PFSK-1 (cell line): ENCODE measurements around the gene AAK1.

Source experiments
- FOXP2 ChIP-seq: optimal IDR thresholded peaks from 2 replicates; pipeline ENCODE3; 2011; ENCODE audit warnings: borderline replicate concordance, control low read depth, inconsistent platforms; ENCODE audit not compliant: insufficient read depth; ENCODE audit errors: extremely low read length, extremely low read depth
- POLR2AphosphoS5 ChIP-seq: IDR thresholded peaks from 2 replicates; pipeline ENCODE4 v1.6.1; 2012; ENCODE audit warnings: low read depth, mild to moderate bottlenecking, control low read depth, low read length, moderate library complexity
- REST ChIP-seq, 2 experiments: IDR thresholded peaks; 2 replicates each; pipeline versions ENCODE4 v1.6.1 to v1.8.0; 2011 to 2012; ENCODE audit warnings: low read depth in 2 of 2, low read length in 2 of 2, control low read depth in 1 of 2, inconsistent platforms in 1 of 2, mild to moderate bottlenecking in 1 of 2, moderate library complexity in 1 of 2; ENCODE audit not compliant: insufficient read depth in 1 of 2
- SIN3A ChIP-seq: IDR thresholded peaks from 2 replicates; pipeline ENCODE4 v1.6.1; 2012; ENCODE audit warnings: mild to moderate bottlenecking, low read length, moderate library complexity, borderline replicate concordance; ENCODE audit not compliant: insufficient read depth
- TAF1 ChIP-seq: IDR thresholded peaks from 2 replicates; pipeline ENCODE4 v1.6.1; 2012; ENCODE audit warnings: low read length, control low read depth, borderline replicate concordance; ENCODE audit not compliant: insufficient read depth

The AAK1 gene

GRCh38 chr2:69680001-69680675 is 36.6 kb upstream of the AAK1 start:
- no peak for TF ChIP-seq REST (IDR thresholded peaks at IDR 0.05; ENCODE audit: insufficient read depth in 1 of 2, low read depth in 2 of 2, low read length in 2 of 2)
- TF ChIP-seq POLR2AphosphoS5 = no peak

GRCh38 chr2:69677914-69678313 is 34.4 kb upstream of the AAK1 start:
- TF ChIP-seq REST (IDR thresholded peaks at IDR 0.05; ENCODE audit: insufficient read depth in 1 of 2, low read depth in 2 of 2, low read length in 2 of 2) = no peak
- TF ChIP-seq FOXP2 = no peak
- TF ChIP-seq SIN3A = no peak
- no peak for TF ChIP-seq POLR2AphosphoS5
- TF ChIP-seq TAF1 = no peak

GRCh38 chr2:69676146-69676545 is 32.6 kb upstream of the AAK1 start:
- TF ChIP-seq POLR2AphosphoS5 (no peak), SIN3A (no peak), REST (IDR thresholded peaks at IDR 0.05; ENCODE audit: insufficient read depth in 1 of 2, low read depth in 2 of 2, low read length in 2 of 2) (no peak), FOXP2 (no peak), TAF1 (no peak)

GRCh38 chr2:69674316-69674670 is 30.8 kb upstream of the AAK1 start:
- no peak for TF ChIP-seq TAF1

- TF ChIP-seq SIN3A (no peak), FOXP2 (no peak), REST (IDR thresholded peaks at IDR 0.05; ENCODE audit: insufficient read depth in 1 of 2, low read depth in 2 of 2, low read length in 2 of 2) (no peak), TAF1 (no peak), POLR2AphosphoS5 (no peak)
Observed at GRCh38 chr2:69669666-69670065, 26.1 kb upstream of the AAK1 start.

- TF ChIP-seq FOXP2 = no peak
Observed at GRCh38 chr2:69668598-69668997, 25.1 kb upstream of the AAK1 start.
